Thyroid gland (tissue), 4 donors: ENCODE data around the gene SAT2.

Experiments
- POLR2A ChIP-seq, 2 donors: fragments of 450-650 bp; IDR thresholded peaks; one replicate each; pipeline ENCODE4 v1.6.1; 2017; ENCODE audit warnings: antibody characterized with exemption in 2 of 2, mild to moderate bottlenecking in 2 of 2, moderate library complexity in 1 of 2
- TF ChIP-seq, protein P1 (sequence below), 6 experiments: fragments of 200-600 bp in 3 of 6; fragments of 450-650 bp in 3 of 6; sonication (generic) in 3 of 6; IDR thresholded peaks; one replicate each; pipeline ENCODE4 v1.5.1; 2016 to 2019; ENCODE audit warnings: antibody characterized with exemption in 6 of 6, mild to moderate bottlenecking in 2 of 6, inconsistent platforms in 1 of 6, moderate library complexity in 1 of 6

DNA sequence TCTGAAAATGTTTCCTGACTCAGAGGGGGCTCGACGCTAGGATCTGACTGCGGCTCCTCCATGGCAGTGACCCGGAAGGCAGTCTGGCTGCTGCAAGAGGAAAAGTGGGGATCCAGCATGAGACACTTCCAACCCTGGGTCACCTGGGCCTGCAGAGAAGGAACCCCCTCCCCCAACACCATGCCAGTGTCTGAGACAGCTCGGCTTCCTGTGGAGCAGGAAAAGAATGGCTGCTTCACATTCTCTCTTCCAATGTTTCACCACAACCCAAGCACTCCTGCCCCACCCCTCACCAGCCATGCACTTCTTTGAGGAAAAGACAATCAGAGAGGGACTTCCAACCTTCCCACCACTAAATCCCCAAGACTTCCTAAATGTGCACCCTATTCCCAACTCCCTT lies 48.9 kb upstream of the SAT2 start:
- TF ChIP-seq POLR2A (IDR thresholded peaks at IDR 0.05) = no peak
- TF ChIP-seq, protein P1, sequence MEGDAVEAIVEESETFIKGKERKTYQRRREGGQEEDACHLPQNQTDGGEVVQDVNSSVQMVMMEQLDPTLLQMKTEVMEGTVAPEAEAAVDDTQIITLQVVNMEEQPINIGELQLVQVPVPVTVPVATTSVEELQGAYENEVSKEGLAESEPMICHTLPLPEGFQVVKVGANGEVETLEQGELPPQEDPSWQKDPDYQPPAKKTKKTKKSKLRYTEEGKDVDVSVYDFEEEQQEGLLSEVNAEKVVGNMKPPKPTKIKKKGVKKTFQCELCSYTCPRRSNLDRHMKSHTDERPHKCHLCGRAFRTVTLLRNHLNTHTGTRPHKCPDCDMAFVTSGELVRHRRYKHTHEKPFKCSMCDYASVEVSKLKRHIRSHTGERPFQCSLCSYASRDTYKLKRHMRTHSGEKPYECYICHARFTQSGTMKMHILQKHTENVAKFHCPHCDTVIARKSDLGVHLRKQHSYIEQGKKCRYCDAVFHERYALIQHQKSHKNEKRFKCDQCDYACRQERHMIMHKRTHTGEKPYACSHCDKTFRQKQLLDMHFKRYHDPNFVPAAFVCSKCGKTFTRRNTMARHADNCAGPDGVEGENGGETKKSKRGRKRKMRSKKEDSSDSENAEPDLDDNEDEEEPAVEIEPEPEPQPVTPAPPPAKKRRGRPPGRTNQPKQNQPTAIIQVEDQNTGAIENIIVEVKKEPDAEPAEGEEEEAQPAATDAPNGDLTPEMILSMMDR (IDR thresholded peaks at IDR 0.05) = no peak
